Neutrophil (primary cell): ENCODE measurements around the gene HRH1.

ENCODE experiments used
- H3K27ac ChIP-seq: fragments of 200-600 bp; sonication (generic); 2 replicates; pipeline ENCODE4 v1.5.1; 2016; ENCODE audit warnings: mild to moderate bottlenecking, moderate library complexity
- H3K27me3 ChIP-seq: fragments of 200-600 bp; sonication (generic); 2 replicates; pipeline ENCODE4 v1.6.0; 2016; ENCODE audit warnings: mild to moderate bottlenecking
- H3K36me3 ChIP-seq: fragments of 200-600 bp; sonication (generic); 2 replicates; pipeline ENCODE4 v1.5.1; 2017
- H3K4me1 ChIP-seq, 2 experiments: fragments of 200-600 bp in 1 of 2; sonication (generic) in 1 of 2; 1 replicate in 1 of 2; 2 replicates in 1 of 2; pipeline versions ENCODE4 v1.5.1 to v1.6.1; 2013 to 2016; ENCODE audit warnings: low read depth in 1 of 2, low read length in 1 of 2, mild to moderate bottlenecking in 1 of 2, moderate library complexity in 1 of 2; ENCODE audit not compliant: control insufficient read depth in 1 of 2, insufficient read depth in 1 of 2
- H3K4me3 ChIP-seq, 2 experiments: fragments of 200-600 bp in 1 of 2; sonication (generic) in 1 of 2; 1 replicate in 1 of 2; 2 replicates in 1 of 2; pipeline ENCODE4 v1.5.1; 2013 to 2016; ENCODE audit warnings: low read depth in 1 of 2, low read length in 1 of 2, mild to moderate bottlenecking in 1 of 2, moderate library complexity in 1 of 2
- H3K9me3 ChIP-seq: fragments of 200-600 bp; sonication (generic); 2 replicates; pipeline ENCODE4 v1.5.1; 2016
- CTCF ChIP-seq: fragments of 200-600 bp; sonication (generic); IDR thresholded peaks from 2 replicates; pipeline ENCODE4 v1.5.1; 2016; ENCODE audit warnings: antibody characterized with exemption

Gene HRH1

DNA sequence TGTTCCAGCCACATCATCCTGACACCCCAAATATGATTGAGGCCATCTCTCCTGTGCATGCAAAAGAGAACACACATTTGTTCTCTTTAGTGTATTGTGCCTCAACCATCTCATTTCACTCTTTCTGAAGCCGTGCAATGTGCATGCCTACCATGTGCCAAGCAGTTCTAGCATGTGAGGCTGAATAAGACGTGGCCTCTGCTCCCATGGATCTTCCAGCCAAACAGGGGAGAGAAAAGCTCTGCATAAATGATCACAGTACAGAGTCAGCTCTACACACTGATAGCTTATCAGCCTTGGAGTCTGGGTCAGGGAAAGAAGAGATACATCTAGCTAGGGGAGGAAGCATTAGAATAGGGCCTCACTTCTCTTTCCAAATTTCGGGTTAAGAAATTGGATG lies 69.7 kb downstream of the HRH1 start:
- H3K36me3 ChIP-seq: no peaks in the 10 kb centered on the region
- H3K9me3 ChIP-seq: no peaks in the 10 kb centered on the region
- H3K4me1 ChIP-seq: peaks cover 71 to 75% of the 10 kb centered on the region in 2 experiments
- TF ChIP-seq CTCF: no peak
- H3K27ac ChIP-seq: peak overlapping the region; percentile 87
- peak overlapping the region in 1 of 2 experiments; percentile 21 for H3K4me3 ChIP-seq
- H3K27me3 ChIP-seq: no peaks in the 10 kb centered on the region

- no peak for TF ChIP-seq CTCF
- no peaks in the 10 kb centered on the region for H3K36me3 ChIP-seq
- H3K9me3 ChIP-seq: no peaks in the 10 kb centered on the region
- no peaks in the 10 kb centered on the region for H3K27me3 ChIP-seq
- H3K4me3 ChIP-seq: peak overlapping the region; percentile 21 to 50
- H3K27ac ChIP-seq: peak overlapping the region; percentile 87
- peaks cover 72 to 74% of the 10 kb centered on the region in 2 experiments for H3K4me1 ChIP-seq
Observed at GRCh38 chr3:11224870-11225229, 70.6 kb downstream of the HRH1 start.

GRCh38 chr3:11226042-11226370 lies 71.7 kb downstream of the HRH1 start:
- peak overlapping the region; percentile 50 to 51 for H3K4me3 ChIP-seq
- H3K36me3 ChIP-seq: no peaks in the 10 kb centered on the region
- H3K27ac ChIP-seq: peak overlapping the region; percentile 87
- no peaks in the 10 kb centered on the region for H3K9me3 ChIP-seq
- no peak for TF ChIP-seq CTCF
- H3K27me3 ChIP-seq: no peaks in the 10 kb centered on the region
- H3K4me1 ChIP-seq: peaks cover 74 to 75% of the 10 kb centered on the region in 2 experiments

DNA sequence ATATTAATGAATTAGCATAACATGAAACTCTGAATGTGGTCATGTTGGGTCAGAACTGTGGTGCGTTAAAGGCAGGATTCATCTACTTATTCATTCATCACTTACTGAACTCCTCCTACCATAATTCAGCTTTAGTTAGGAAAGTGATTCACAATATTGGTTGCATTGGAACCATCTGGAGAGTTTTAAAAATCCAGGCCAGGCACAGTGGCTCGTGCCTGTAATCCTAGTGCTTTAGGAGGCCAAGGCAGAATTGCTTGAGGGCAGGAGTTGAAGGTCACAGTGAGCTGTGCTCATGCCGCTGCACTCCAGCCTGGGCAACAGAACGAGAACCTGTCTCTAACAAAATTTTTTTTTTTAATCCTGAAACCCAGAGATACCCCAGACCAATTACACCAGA lies 73.7 kb downstream of the HRH1 start:
- Histone ChIP-seq H3K27ac (peak overlapping the region; percentile 38), H3K4me1 (peaks cover 65 to 70% of the 10 kb centered on the region in 2 experiments), H3K36me3 (no peaks in the 10 kb centered on the region), H3K9me3 (no peaks in the 10 kb centered on the region), H3K27me3 (no peaks in the 10 kb centered on the region), H3K4me3 (no peak overlapping the region)
- no peak for TF ChIP-seq CTCF

- Histone ChIP-seq H3K36me3 (no peaks in the 10 kb centered on the region), H3K27me3 (no peaks in the 10 kb centered on the region), H3K9me3 (no peaks in the 10 kb centered on the region), H3K27ac (peak overlapping the region; percentile 33), H3K4me3 (no peak overlapping the region), H3K4me1 (peaks cover 44 to 50% of the 10 kb centered on the region in 2 experiments)
- TF ChIP-seq CTCF: no peak
Observed at GRCh38 chr3:11230125-11230524, 75.8 kb downstream of the HRH1 start.

DNA sequence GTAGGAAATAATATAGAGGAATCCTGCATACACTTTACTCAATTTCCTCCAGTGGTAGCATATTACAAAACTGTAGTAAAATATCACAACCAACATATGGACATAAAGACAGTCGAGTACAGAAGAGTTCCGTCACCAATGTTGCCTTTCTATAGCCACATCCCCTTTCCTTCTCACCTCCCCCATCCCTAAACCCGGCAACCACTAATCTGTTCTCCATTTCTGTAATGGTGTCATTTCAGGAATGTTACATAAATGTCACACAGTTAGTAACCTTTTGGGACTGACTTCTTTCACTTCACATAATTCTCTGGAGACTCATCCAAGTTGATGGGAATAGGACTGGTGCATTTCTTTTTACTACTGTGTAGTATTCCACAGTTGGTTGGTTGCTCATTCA lies 76.5 kb downstream of the HRH1 start:
- TF ChIP-seq CTCF: no peak
- Histone ChIP-seq H3K27ac (peak overlapping the region; percentile 33), H3K4me3 (no peak overlapping the region), H3K4me1 (peaks cover 37 to 43% of the 10 kb centered on the region in 2 experiments), H3K9me3 (no peaks in the 10 kb centered on the region), H3K36me3 (no peaks in the 10 kb centered on the region), H3K27me3 (no peaks in the 10 kb centered on the region)
